ENCODE measurements around the gene TMEM220.

GRCh38 chr17:10777890-10778289, 48.1 kb upstream of the TMEM220 start:
- TF ChIP-seq CTCF (IDR thresholded peaks at IDR 0.05; ENCODE audit: insufficient read depth, low read length) (no peak), GABPA (IDR thresholded peaks at IDR 0.05; ENCODE audit: low read depth) (no peak)

Data from HL-60 (cell line).